ENCODE results near the gene SORCS2.

DNA sequence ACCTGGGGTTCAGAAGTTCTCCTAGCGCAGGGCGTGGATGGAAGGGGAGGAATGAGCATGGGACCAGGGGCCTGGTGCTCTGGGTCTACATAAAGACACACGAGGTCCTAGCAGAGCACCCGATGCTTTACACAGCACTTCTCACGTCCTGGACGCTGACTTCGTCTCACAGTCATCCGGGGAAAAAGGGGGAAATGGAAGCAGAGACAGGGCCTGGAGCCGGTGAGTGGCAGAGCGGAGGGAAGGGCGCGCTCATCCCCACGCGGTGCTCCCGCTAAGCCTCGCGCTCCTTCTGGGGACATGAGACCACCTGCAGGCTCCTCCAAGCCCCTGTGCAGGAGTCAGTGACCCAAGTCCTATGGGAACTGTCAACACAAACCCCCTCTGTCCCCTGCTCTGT, 589.7 kb downstream of the SORCS2 start:
- TF ChIP-seq, protein P1, sequence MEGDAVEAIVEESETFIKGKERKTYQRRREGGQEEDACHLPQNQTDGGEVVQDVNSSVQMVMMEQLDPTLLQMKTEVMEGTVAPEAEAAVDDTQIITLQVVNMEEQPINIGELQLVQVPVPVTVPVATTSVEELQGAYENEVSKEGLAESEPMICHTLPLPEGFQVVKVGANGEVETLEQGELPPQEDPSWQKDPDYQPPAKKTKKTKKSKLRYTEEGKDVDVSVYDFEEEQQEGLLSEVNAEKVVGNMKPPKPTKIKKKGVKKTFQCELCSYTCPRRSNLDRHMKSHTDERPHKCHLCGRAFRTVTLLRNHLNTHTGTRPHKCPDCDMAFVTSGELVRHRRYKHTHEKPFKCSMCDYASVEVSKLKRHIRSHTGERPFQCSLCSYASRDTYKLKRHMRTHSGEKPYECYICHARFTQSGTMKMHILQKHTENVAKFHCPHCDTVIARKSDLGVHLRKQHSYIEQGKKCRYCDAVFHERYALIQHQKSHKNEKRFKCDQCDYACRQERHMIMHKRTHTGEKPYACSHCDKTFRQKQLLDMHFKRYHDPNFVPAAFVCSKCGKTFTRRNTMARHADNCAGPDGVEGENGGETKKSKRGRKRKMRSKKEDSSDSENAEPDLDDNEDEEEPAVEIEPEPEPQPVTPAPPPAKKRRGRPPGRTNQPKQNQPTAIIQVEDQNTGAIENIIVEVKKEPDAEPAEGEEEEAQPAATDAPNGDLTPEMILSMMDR (IDR thresholded peaks at IDR 0.05; ENCODE audit: low read depth, low read length), result no peak
- TF ChIP-seq POLR2A (IDR thresholded peaks at IDR 0.05; ENCODE audit: extremely low read depth, insufficient read length) (no peak), MYC (IDR thresholded peaks at IDR 0.05; ENCODE audit: low read depth, low read length) (no peak)
- TF ChIP-seq, protein P2, sequence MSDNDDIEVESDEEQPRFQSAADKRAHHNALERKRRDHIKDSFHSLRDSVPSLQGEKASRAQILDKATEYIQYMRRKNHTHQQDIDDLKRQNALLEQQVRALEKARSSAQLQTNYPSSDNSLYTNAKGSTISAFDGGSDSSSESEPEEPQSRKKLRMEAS (IDR thresholded peaks at IDR 0.05; ENCODE audit: low read depth, low read length), result no peak
